Ishikawa (cell line): ENCODE results near the gene AZIN2.

ENCODE experiments used
- CEBPB ChIP-seq: IDR thresholded peaks from 2 replicates; pipeline ENCODE4 v1.6.1; 2012
- CREB1 ChIP-seq: IDR thresholded peaks from 2 replicates; pipeline ENCODE4 v1.6.1; 2012; ENCODE audit warnings: low read depth
- EGR1 ChIP-seq: IDR thresholded peaks from 2 replicates; pipeline ENCODE4 v1.6.1; 2012
- EP300 ChIP-seq: IDR thresholded peaks from 2 replicates; pipeline ENCODE4 v1.6.1; 2012; ENCODE audit warnings: borderline replicate concordance
- FOXM1 ChIP-seq: IDR thresholded peaks from 2 replicates; pipeline ENCODE4 v1.6.1; 2012; ENCODE audit warnings: low read depth, borderline replicate concordance
- MAX ChIP-seq: IDR thresholded peaks from 2 replicates; pipeline ENCODE4 v1.6.1; 2012
- NFIC ChIP-seq: IDR thresholded peaks from 2 replicates; pipeline ENCODE4 v1.6.1; 2012
- RAD21 ChIP-seq: IDR thresholded peaks from 2 replicates; pipeline ENCODE4 v1.6.1; 2012; ENCODE audit warnings: low read depth
- TAF1 ChIP-seq: IDR thresholded peaks from 2 replicates; pipeline ENCODE4 v1.6.1; 2012; ENCODE audit warnings: low read depth, mild to moderate bottlenecking
- TCF12 ChIP-seq: IDR thresholded peaks from 2 replicates; pipeline ENCODE4 v1.6.1; 2012; ENCODE audit warnings: low read depth
- TEAD4 ChIP-seq: IDR thresholded peaks from 2 replicates; pipeline ENCODE4 v1.6.1; 2012
- YY1 ChIP-seq: IDR thresholded peaks from 2 replicates; pipeline ENCODE4 v1.6.1; 2012; ENCODE audit warnings: low read depth
- ZBTB7A ChIP-seq: IDR thresholded peaks from 2 replicates; pipeline ENCODE4 v1.6.1; 2012; ENCODE audit warnings: low read depth
- TF ChIP-seq, protein P1 (sequence below): IDR thresholded peaks from 2 replicates; pipeline ENCODE4 v1.6.1; 2012
- TF ChIP-seq, protein P2 (sequence below): IDR thresholded peaks from 2 replicates; pipeline ENCODE4 v1.6.1; 2012; ENCODE audit warnings: low read depth, mild to moderate bottlenecking

Gene AZIN2

DNA sequence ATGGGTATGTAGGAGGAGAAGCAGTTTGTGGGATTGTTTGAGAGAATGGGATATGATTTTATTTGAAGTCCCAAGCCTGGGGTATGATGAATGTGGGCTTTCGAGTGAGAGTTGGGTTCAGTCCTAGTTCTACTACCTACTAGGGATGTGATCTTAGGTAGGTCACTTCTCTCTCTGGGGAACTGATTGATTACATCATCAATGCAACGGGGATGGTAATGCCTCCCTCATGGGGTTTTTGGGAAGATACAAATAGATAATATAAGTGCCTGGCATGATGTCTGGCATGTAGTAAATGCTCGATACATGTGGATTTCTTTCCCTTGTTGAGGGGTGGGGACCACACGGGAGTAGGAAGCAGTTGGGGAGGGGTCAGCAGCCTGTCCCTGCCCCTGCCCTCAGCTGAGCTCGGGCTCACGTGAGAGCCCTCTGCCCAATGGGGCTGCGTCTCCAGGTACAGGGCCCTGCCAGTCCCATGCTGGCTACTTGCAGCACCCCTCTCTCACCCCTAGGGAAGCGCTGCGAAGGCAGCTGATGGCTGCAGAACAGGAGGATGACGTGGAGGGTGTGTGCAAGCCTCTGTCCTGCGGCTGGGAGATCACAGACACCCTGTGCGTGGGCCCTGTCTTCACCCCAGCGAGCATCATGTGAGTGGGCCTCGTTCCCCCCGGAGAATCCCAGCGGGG is 38.7 kb downstream of the AZIN2 start:
- TF ChIP-seq, protein P1, sequence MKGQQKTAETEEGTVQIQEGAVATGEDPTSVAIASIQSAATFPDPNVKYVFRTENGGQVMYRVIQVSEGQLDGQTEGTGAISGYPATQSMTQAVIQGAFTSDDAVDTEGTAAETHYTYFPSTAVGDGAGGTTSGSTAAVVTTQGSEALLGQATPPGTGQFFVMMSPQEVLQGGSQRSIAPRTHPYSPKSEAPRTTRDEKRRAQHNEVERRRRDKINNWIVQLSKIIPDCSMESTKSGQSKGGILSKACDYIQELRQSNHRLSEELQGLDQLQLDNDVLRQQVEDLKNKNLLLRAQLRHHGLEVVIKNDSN: no peak
- TF ChIP-seq CEBPB (no peak), CREB1 (no peak)

GRCh38 chr1:33120436-33121231 is 39.7 kb downstream of the AZIN2 start:
- TF ChIP-seq, protein P2, sequence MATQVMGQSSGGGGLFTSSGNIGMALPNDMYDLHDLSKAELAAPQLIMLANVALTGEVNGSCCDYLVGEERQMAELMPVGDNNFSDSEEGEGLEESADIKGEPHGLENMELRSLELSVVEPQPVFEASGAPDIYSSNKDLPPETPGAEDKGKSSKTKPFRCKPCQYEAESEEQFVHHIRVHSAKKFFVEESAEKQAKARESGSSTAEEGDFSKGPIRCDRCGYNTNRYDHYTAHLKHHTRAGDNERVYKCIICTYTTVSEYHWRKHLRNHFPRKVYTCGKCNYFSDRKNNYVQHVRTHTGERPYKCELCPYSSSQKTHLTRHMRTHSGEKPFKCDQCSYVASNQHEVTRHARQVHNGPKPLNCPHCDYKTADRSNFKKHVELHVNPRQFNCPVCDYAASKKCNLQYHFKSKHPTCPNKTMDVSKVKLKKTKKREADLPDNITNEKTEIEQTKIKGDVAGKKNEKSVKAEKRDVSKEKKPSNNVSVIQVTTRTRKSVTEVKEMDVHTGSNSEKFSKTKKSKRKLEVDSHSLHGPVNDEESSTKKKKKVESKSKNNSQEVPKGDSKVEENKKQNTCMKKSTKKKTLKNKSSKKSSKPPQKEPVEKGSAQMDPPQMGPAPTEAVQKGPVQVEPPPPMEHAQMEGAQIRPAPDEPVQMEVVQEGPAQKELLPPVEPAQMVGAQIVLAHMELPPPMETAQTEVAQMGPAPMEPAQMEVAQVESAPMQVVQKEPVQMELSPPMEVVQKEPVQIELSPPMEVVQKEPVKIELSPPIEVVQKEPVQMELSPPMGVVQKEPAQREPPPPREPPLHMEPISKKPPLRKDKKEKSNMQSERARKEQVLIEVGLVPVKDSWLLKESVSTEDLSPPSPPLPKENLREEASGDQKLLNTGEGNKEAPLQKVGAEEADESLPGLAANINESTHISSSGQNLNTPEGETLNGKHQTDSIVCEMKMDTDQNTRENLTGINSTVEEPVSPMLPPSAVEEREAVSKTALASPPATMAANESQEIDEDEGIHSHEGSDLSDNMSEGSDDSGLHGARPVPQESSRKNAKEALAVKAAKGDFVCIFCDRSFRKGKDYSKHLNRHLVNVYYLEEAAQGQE: no peak
- TF ChIP-seq, protein P1: no peak
- no peak for TF ChIP-seq EGR1
- no peak for TF ChIP-seq MAX
- TF ChIP-seq EP300: no peak
- no peak for TF ChIP-seq TCF12
- TF ChIP-seq ZBTB7A: no peak
- TF ChIP-seq RAD21: no peak
- TF ChIP-seq CREB1: no peak
- no peak for TF ChIP-seq NFIC
- TF ChIP-seq CEBPB: no peak
- TF ChIP-seq TEAD4: no peak
- no peak for TF ChIP-seq FOXM1
- no peak for TF ChIP-seq TAF1
- no peak for TF ChIP-seq YY1

GRCh38 chr1:33121728-33122127 is 40.8 kb downstream of the AZIN2 start:
- TF ChIP-seq, protein P2: no peak
- TF ChIP-seq FOXM1 (no peak), RAD21 (no peak), ZBTB7A (no peak), YY1 (no peak), TCF12 (no peak), MAX (no peak), EP300 (no peak), EGR1 (no peak), CEBPB (no peak), TEAD4 (no peak), CREB1 (no peak), TAF1 (no peak), NFIC (no peak)
- TF ChIP-seq, protein P1: no peak

DNA sequence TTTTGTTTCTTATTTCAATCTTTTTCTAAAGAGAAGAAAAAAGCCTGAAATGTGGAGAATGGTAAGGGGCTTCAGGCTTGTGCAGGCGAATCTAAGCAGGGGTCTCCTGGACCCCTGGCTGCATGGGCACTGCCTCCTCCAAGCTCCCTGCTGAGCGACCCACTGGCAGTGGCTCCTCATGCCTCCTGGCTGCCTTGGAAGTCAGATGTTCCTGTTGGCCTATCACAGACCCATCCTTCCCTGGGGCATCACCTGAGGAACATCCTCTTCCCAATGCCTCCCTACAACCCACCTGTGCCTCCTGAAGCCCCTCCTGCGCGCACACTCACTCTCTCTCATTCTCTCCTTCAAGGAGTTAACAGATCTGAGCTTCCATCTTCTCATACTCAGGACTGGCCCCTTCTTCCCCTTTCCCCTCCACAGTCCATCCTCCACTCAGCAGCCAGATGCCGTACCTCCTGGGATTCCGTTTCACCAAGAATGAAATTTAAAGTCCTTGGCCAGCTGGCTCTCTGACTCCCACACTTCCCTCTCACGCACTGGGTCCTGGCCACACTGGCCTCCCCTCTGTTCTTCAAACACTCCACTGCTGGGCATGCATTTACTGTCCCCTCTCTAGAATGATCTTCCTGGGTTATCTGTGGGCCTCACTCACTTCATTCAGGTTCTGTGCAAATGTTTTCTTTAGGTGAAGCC is 41.7 kb downstream of the AZIN2 start:
- TF ChIP-seq YY1 (no peak), TAF1 (no peak), CEBPB (no peak), FOXM1 (no peak), MAX (no peak), EGR1 (no peak), TEAD4 (no peak), RAD21 (no peak), TCF12 (no peak), NFIC (no peak), ZBTB7A (no peak), EP300 (no peak)
- TF ChIP-seq, protein P1: no peak
- TF ChIP-seq, protein P2: no peak
